H1 (cell line): Measurements from ENCODE around the gene TMED8. TPM values are rescaled to one million over a fixed set of nuclear protein-coding genes. Genes with fewer than 3 reads are reported as not detected.

Experiments
- CTCF ChIA-PET: fragments of 300-600 bp; sonication (Branson Sonifier 250); formaldehyde crosslinking; loops from one replicate; lab custom pipeline; 2021; ENCODE audit not compliant: partially characterized antibody; lab: Charles Lee
- POLR2A ChIA-PET: fragments of 300-600 bp; sonication (Branson Sonifier 250); formaldehyde crosslinking; loops from one replicate; lab custom pipeline; 2021; ENCODE audit warnings: inconsistent platforms; ENCODE audit not compliant: partially characterized antibody; lab: Charles Lee
- DNase-seq, 2 experiments: peaks; one replicate each; pipeline versions ENCODE4 v3.0.0 to v3.0.0-alpha.2; 2010 to 2022; ENCODE audit warnings: low spot score in 2 of 2, low read depth in 1 of 2, mixed read lengths in 1 of 2
- FAIRE-seq: peaks from 2 replicates; lab custom pipeline; 2011; peaks lifted over from hg19 to GRCh38; lab: Jason Lieb, UNC
- H2AFZ ChIP-seq: 2 replicates; pipeline ENCODE4 v1.8.1; 2012; ENCODE audit warnings: low read length, inconsistent platforms
- H2AK5ac ChIP-seq: 2 replicates; pipeline ENCODE4 v1.6.1; 2013; ENCODE audit warnings: low read depth, low read length
- H2BK120ac ChIP-seq: replicated peaks from 2 replicates; pipeline ENCODE3; 2013; ENCODE audit warnings: low read depth, low read length, inconsistent platforms
- H2BK12ac ChIP-seq: 2 replicates; pipeline ENCODE4 v1.6.1; 2013; ENCODE audit warnings: low read depth, low read length
- H2BK15ac ChIP-seq: 2 replicates; pipeline ENCODE4 v1.6.1; 2013; ENCODE audit warnings: low read length
- H2BK20ac ChIP-seq: 2 replicates; pipeline ENCODE4 v1.6.1; 2013; ENCODE audit warnings: low read length
- H2BK5ac ChIP-seq: 2 replicates; pipeline ENCODE4 v1.6.1; 2013; ENCODE audit warnings: low read depth, low read length
- H3K14ac ChIP-seq: 2 replicates; pipeline ENCODE4 v1.6.1; 2013; ENCODE audit warnings: inconsistent platforms; ENCODE audit not compliant: insufficient read length
- H3K18ac ChIP-seq: 2 replicates; pipeline ENCODE4 v1.6.1; 2013; ENCODE audit warnings: low read length; ENCODE audit errors: extremely low read depth
- H3K23ac ChIP-seq: 2 replicates; pipeline ENCODE4 v1.6.1; 2013; ENCODE audit warnings: inconsistent platforms; ENCODE audit not compliant: insufficient read length
- H3K23me2 ChIP-seq: 2 replicates; pipeline ENCODE4 v1.6.1; 2013; ENCODE audit warnings: low read depth, low read length
- H3K27ac ChIP-seq: 2 replicates; pipeline ENCODE4 v1.6.1; 2011; ENCODE audit warnings: low read depth, low read length, inconsistent platforms
- H3K27me3 ChIP-seq, 4 experiments: replicated peaks in 1 of 4; 1 replicate in 1 of 4; 2 replicates in 3 of 4; pipeline versions ENCODE4 v1.6.1 to v1.8.1; 2011 to 2013; ENCODE audit warnings: low read length in 3 of 4, mild to moderate bottlenecking in 3 of 4, inconsistent platforms in 2 of 4, mixed read lengths in 2 of 4, moderate library complexity in 1 of 4; ENCODE audit not compliant: control insufficient read depth in 3 of 4, insufficient read depth in 3 of 4; ENCODE audit errors: extremely low read depth in 1 of 4
- H3K36me3 ChIP-seq, 4 experiments: 2 replicates each; pipeline versions ENCODE4 v1.6.1 to v1.8.1; 2011 to 2013; ENCODE audit warnings: mild to moderate bottlenecking in 4 of 4, low read length in 3 of 4, moderate library complexity in 2 of 4, control low read depth in 1 of 4, inconsistent platforms in 1 of 4; ENCODE audit not compliant: insufficient read depth in 4 of 4, control insufficient read depth in 2 of 4
- H3K4ac ChIP-seq: replicated peaks from 2 replicates; pipeline ENCODE3; 2013; ENCODE audit warnings: low read length, low read depth, mixed read lengths, inconsistent platforms; ENCODE audit not compliant: insufficient read length
- H3K4me1 ChIP-seq, 4 experiments: replicated peaks in 1 of 4; 1 replicate in 1 of 4; 2 replicates in 3 of 4; pipeline versions ENCODE4 v1.6.1 to v1.8.1; 2011 to 2013; ENCODE audit warnings: low read length in 3 of 4, inconsistent platforms in 2 of 4, mixed read lengths in 1 of 4; ENCODE audit not compliant: insufficient read depth in 4 of 4, control insufficient read depth in 3 of 4
- H3K4me2 ChIP-seq, 2 experiments: 2 replicates each; pipeline versions ENCODE4 v1.6.1 to v1.8.1; 2011 to 2013; ENCODE audit warnings: low read depth in 2 of 2, low read length in 2 of 2, control low read depth in 1 of 2, inconsistent platforms in 1 of 2, mild to moderate bottlenecking in 1 of 2; ENCODE audit not compliant: insufficient read depth in 1 of 2
- H3K4me3 ChIP-seq, 4 experiments: fragments of 200-600, 300-600 bp in 1 of 4; sonication (generic), shearing (Covaris generic), sonication (Bioruptor Twin) in 1 of 4; 2 replicates each; pipeline versions ENCODE4 v1.5.1 to v1.8.1; 2011 to 2016; ENCODE audit warnings: low read length in 4 of 4, low read depth in 3 of 4, control low read depth in 2 of 4, inconsistent platforms in 2 of 4, mild to moderate bottlenecking in 2 of 4, mixed read lengths in 1 of 4, moderate library complexity in 1 of 4; ENCODE audit not compliant: insufficient read depth in 2 of 4; ENCODE audit errors: extremely low read depth in 1 of 4
- H3K56ac ChIP-seq: replicated peaks from 2 replicates; pipeline ENCODE3; 2013; ENCODE audit warnings: low read depth, mild to moderate bottlenecking, mixed read lengths, low read length, inconsistent platforms; ENCODE audit not compliant: insufficient read length
- H3K79me1 ChIP-seq: 2 replicates; pipeline ENCODE4 v1.6.1; 2013; ENCODE audit warnings: low read depth, low read length, control low read depth
- H3K79me2 ChIP-seq, 2 experiments: 2 replicates each; pipeline versions ENCODE4 v1.6.1 to v1.8.1; 2012 to 2013; ENCODE audit warnings: low read length in 2 of 2, mild to moderate bottlenecking in 2 of 2, inconsistent platforms in 1 of 2; ENCODE audit not compliant: insufficient read depth in 2 of 2, control insufficient read depth in 1 of 2
- H3K9ac ChIP-seq, 4 experiments: replicated peaks in 1 of 4; 1 replicate in 1 of 4; 2 replicates in 3 of 4; pipeline versions ENCODE4 v1.6.1 to v1.8.1; 2011 to 2013; ENCODE audit warnings: low read depth in 3 of 4, low read length in 3 of 4, control low read depth in 2 of 4, mild to moderate bottlenecking in 2 of 4, moderate library complexity in 2 of 4, inconsistent platforms in 1 of 4; ENCODE audit errors: extremely low read depth in 1 of 4
- H3K9me3 ChIP-seq, 2 experiments: 2 replicates each; pipeline versions ENCODE4 v1.6.1 to v1.8.1; 2012 to 2013; ENCODE audit warnings: mild to moderate bottlenecking in 2 of 2, moderate library complexity in 2 of 2, control low read depth in 1 of 2, inconsistent platforms in 1 of 2, low read depth in 1 of 2, low read length in 1 of 2, mixed read lengths in 1 of 2; ENCODE audit not compliant: insufficient read depth in 2 of 2
- H4K20me1 ChIP-seq, 2 experiments: replicated peaks in 1 of 2; 2 replicates each; pipeline versions ENCODE3 to v1.8.1; 2011 to 2013; ENCODE audit warnings: inconsistent platforms in 2 of 2, low read length in 2 of 2, mild to moderate bottlenecking in 1 of 2; ENCODE audit not compliant: insufficient read depth in 2 of 2, control insufficient read depth in 1 of 2
- H4K5ac ChIP-seq: 2 replicates; pipeline ENCODE4 v1.6.1; 2013; ENCODE audit warnings: low read length, low read depth, mixed read lengths, inconsistent platforms; ENCODE audit not compliant: insufficient read length
- H4K8ac ChIP-seq: 2 replicates; pipeline ENCODE4 v1.8.0; 2013; ENCODE audit warnings: mild to moderate bottlenecking, moderate library complexity, low read length, inconsistent platforms; ENCODE audit not compliant: insufficient read depth; ENCODE audit errors: extremely low read depth
- H4K91ac ChIP-seq: replicated peaks from 2 replicates; pipeline ENCODE3; 2013; ENCODE audit warnings: low read length, mixed read lengths, inconsistent platforms; ENCODE audit not compliant: insufficient read length
- CEBPB ChIP-seq: IDR thresholded peaks from 2 replicates; pipeline ENCODE4 v1.6.1; 2012; ENCODE audit warnings: low read depth, low read length
- SIN3A ChIP-seq, 2 experiments: IDR thresholded peaks in 1 of 2; conservative IDR thresholded peaks in 1 of 2; 2 replicates each; pipeline ENCODE4 v1.6.1; 2011 to 2012; ENCODE audit warnings: low read length in 2 of 2, improper control_type of control experiment in 1 of 2, low read depth in 1 of 2, mild to moderate bottlenecking in 1 of 2
- WGBS, 2 experiments: shearing (Covaris generic) in 1 of 2; methylation state at CpG; one replicate each; pipeline versions ENCODE4 v1.1.6 to v1.1.7; 2013 to 2015; ENCODE audit warnings: low lambda C conversion rate in 2 of 2, mixed read lengths in 2 of 2, inconsistent platforms in 1 of 2, low coverage in 1 of 2, missing lambda C conversion rate in 1 of 2; ENCODE audit not compliant: insufficient replicate concordance in 2 of 2, insufficient coverage in 1 of 2, insufficient read length in 1 of 2; ENCODE audit errors: extremely low coverage in 1 of 2, missing lambda C conversion rate in 1 of 2; 5-methylcytosine and 5-hydroxymethylcytosine counted together
- polyA plus RNA-seq, 7 experiments: library from polyadenylated mRNA; depleted of rRNA in 3 of 7; stranded (reverse) in 5 of 7; unstranded in 2 of 7; fragments of >200 nt in 5 of 7; fragments of 200-250 nt in 2 of 7; gene quantifications; 1 replicate in 5 of 7; 2 replicates in 1 of 7; 4 replicates in 1 of 7; pipeline versions ENCODE4 v1.2.1 to v1.2.3, GENCODE V29; 2011 to 2013; ENCODE audit warnings: missing spikeins in 2 of 7, mixed read lengths in 2 of 7
- total RNA-seq: library from RNA; stranded (reverse); fragmentation: NEBNext Ultra II Directional; extraction: Animal tissue kit (Norgen Biotek cat#: 25700); gene quantifications from 2 replicates; pipeline ENCODE4 v1.2.1, GENCODE V29; 2021

Gene TMED8
- total and polyA plus RNA-seq, 2 of the 8 experiments (the other 6 are each of a cell fraction or from before 2014, with no cell fraction given), result 5.5 to 13.4 TPM

GRCh38 chr14:77311217-77311616 is 65.7 kb downstream of the TMED8 start:
- DNase-seq, result no peak
- H3K79me2 ChIP-seq, result peaks cover 0 to 24% of the 10 kb centered on the region in 2 experiments; a peak in 1 of 4 replicates
- H4K91ac ChIP-seq, result no peak overlapping the region
- no peaks in the 10 kb centered on the region for H3K36me3 ChIP-seq
- no peak for FAIRE-seq
- no peak overlapping the region for H4K5ac ChIP-seq
- no peak overlapping the region for H3K23ac ChIP-seq
- no peaks in the 10 kb centered on the region for H3K27me3 ChIP-seq
- no peaks in the 10 kb centered on the region for H3K9me3 ChIP-seq
- no peak overlapping the region for H3K4me3 ChIP-seq
- H4K8ac ChIP-seq, result no peak overlapping the region
- no peaks in the 10 kb centered on the region for H3K23me2 ChIP-seq
- H2AK5ac ChIP-seq, result no peak overlapping the region
- peaks cover 11 to 25% (median 17%) of the 10 kb centered on the region in 4 experiments; a peak in 6 of 7 replicates for H3K4me1 ChIP-seq
- H2BK120ac ChIP-seq, result no peak overlapping the region
- no peak overlapping the region for H2BK5ac ChIP-seq
- no peak overlapping the region for H3K27ac ChIP-seq
- TF ChIP-seq CEBPB, result peak; percentile 18; the same call in 1 of the 2 replicates
- TF ChIP-seq SIN3A (conservative IDR thresholded peaks at IDR 0.05 in 1 of 2, IDR thresholded peaks at IDR 0.05 in 1 of 2; ENCODE audit: low read depth in 1 of 2, low read length in 2 of 2), result no peak
- ChIA-PET CTCF (interaction anchor here (1.4 to 8.6 kb wide), 2 partner anchors 14 to 168 kb away, joined by 4 to 353 read pairs; no protein-coding TSS in a partner anchor), POLR2A (no interaction called here)
- H3K79me1 ChIP-seq, result peaks cover 7% of the 10 kb centered on the region
- H4K20me1 ChIP-seq, result no peaks in the 10 kb centered on the region
- H3K4ac ChIP-seq, result no peak overlapping the region
- H2AFZ ChIP-seq, result no peak overlapping the region
- no peak overlapping the region for H2BK12ac ChIP-seq
- H2BK20ac ChIP-seq, result no peak overlapping the region
- H3K56ac ChIP-seq, result no peak overlapping the region
- WGBS, 2 experiments, result 93% methylated on average over 2 of the region's 2 CpGs; no CpG with 5 or more reads in 1 of the 2 experiments
- H3K9ac ChIP-seq, result no peak overlapping the region
- no peak overlapping the region for H3K18ac ChIP-seq
- no peak overlapping the region for H2BK15ac ChIP-seq
- no peak overlapping the region for H3K14ac ChIP-seq
- H3K4me2 ChIP-seq, result no peak overlapping the region
